Measurements from ENCODE around the gene SEMA3B.

DNA sequence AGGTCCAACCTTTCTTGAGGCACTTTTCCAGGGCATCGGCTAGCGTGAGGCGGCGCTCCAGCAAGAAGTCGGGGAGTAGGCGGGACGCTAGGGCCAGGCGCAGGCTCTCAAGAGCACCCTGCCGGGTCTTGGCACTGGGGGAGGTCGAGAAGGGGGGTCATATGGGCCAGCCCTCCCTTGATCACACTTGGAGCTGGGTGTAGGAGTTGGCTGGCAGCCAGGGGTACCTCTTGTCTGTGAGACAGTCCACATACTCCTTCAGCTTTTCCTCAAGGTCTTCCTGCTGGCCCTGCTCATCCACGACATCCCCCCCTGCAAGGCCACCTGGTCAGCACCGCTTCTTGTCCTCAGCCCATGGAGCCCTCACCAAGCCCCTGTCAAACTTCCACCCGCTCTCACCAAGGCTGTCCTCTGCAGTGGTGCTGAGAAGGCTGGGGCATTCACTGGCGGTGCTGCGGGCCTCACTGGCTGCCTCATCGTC is 21.3 kb downstream of the SEMA3B start:
- TF ChIP-seq, protein P1, sequence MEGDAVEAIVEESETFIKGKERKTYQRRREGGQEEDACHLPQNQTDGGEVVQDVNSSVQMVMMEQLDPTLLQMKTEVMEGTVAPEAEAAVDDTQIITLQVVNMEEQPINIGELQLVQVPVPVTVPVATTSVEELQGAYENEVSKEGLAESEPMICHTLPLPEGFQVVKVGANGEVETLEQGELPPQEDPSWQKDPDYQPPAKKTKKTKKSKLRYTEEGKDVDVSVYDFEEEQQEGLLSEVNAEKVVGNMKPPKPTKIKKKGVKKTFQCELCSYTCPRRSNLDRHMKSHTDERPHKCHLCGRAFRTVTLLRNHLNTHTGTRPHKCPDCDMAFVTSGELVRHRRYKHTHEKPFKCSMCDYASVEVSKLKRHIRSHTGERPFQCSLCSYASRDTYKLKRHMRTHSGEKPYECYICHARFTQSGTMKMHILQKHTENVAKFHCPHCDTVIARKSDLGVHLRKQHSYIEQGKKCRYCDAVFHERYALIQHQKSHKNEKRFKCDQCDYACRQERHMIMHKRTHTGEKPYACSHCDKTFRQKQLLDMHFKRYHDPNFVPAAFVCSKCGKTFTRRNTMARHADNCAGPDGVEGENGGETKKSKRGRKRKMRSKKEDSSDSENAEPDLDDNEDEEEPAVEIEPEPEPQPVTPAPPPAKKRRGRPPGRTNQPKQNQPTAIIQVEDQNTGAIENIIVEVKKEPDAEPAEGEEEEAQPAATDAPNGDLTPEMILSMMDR (IDR thresholded peaks at IDR 0.05): no peak
- TF ChIP-seq POLR2AphosphoS5 (IDR thresholded peaks at IDR 0.05) (no peak), POLR2A (IDR thresholded peaks at IDR 0.05) (no peak)
